ENCODE measurements around the gene USP54. TPM values are rescaled to one million over a fixed set of nuclear protein-coding genes. Genes with fewer than 3 reads are reported as not detected.

Gene USP54
- total RNA-seq, 1 donor from 2014 or later: 9.1 TPM

- no peaks in the 10 kb centered on the region for H3K27me3 Mint-ChIP-seq (ENCODE audit: unreplicated experiment)
- peak overlapping the region; percentile 2 for H3K27ac Mint-ChIP-seq (ENCODE audit: unreplicated experiment)
Measured at GRCh38 chr10:73494213-73494612, 96.9 kb downstream of the USP54 start.

DNA sequence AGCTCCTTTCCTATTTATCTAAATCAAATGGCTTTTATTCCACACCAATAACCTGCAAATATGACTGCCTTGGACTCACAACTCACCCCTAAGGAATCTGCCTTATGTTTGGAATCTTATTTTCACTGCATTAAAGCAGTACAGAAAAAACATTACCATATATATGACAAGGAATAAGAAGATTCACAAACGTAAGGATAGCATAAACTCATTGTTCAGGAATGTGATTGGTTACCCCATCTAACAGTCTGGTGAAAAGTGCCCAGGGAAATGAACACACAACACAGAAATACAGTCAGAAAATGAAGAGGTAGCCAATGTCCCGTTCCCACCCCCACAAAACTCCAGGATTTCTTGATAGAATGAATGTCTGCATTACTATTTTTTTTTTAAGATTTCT is 97.4 kb downstream of the USP54 start:
- H3K36me3 Mint-ChIP-seq (ENCODE audit: unreplicated experiment): no peaks in the 10 kb centered on the region
- no peak for DNase-seq
- H3K9me3 Mint-ChIP-seq (ENCODE audit: unreplicated experiment): peaks cover 10% of the 10 kb centered on the region
- peak overlapping the region; percentile 72 for H3K4me3 Mint-ChIP-seq (ENCODE audit: unreplicated experiment)
- no peaks in the 10 kb centered on the region for H3K27me3 Mint-ChIP-seq (ENCODE audit: unreplicated experiment)
- TF ChIP-seq, protein P1, sequence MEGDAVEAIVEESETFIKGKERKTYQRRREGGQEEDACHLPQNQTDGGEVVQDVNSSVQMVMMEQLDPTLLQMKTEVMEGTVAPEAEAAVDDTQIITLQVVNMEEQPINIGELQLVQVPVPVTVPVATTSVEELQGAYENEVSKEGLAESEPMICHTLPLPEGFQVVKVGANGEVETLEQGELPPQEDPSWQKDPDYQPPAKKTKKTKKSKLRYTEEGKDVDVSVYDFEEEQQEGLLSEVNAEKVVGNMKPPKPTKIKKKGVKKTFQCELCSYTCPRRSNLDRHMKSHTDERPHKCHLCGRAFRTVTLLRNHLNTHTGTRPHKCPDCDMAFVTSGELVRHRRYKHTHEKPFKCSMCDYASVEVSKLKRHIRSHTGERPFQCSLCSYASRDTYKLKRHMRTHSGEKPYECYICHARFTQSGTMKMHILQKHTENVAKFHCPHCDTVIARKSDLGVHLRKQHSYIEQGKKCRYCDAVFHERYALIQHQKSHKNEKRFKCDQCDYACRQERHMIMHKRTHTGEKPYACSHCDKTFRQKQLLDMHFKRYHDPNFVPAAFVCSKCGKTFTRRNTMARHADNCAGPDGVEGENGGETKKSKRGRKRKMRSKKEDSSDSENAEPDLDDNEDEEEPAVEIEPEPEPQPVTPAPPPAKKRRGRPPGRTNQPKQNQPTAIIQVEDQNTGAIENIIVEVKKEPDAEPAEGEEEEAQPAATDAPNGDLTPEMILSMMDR (IDR thresholded peaks at IDR 0.05; ENCODE audit: partially characterized antibody, unreplicated experiment): no peak
- H3K4me1 Mint-ChIP-seq (ENCODE audit: low read depth, unreplicated experiment): peaks cover 28% of the 10 kb centered on the region
- H3K27ac Mint-ChIP-seq (ENCODE audit: unreplicated experiment): peak overlapping the region; percentile 2

More at GRCh38 chr10:73494213-73494612, 96.9 kb downstream of the USP54 start:
- no peak for DNase-seq
- peak overlapping the region; percentile 72 for H3K4me3 Mint-ChIP-seq (ENCODE audit: unreplicated experiment)
- peaks cover 10% of the 10 kb centered on the region for H3K9me3 Mint-ChIP-seq (ENCODE audit: unreplicated experiment)
- H3K4me1 Mint-ChIP-seq (ENCODE audit: low read depth, unreplicated experiment): peaks cover 28% of the 10 kb centered on the region
- no peaks in the 10 kb centered on the region for H3K36me3 Mint-ChIP-seq (ENCODE audit: unreplicated experiment)
- TF ChIP-seq, protein P1 (IDR thresholded peaks at IDR 0.05; ENCODE audit: partially characterized antibody, unreplicated experiment): no peak

- Mint-ChIP-seq H3K9me3 (ENCODE audit: unreplicated experiment) (no peaks in the 10 kb centered on the region), H3K4me3 (ENCODE audit: unreplicated experiment) (no peak overlapping the region), H3K27me3 (ENCODE audit: unreplicated experiment) (no peaks in the 10 kb centered on the region), H3K36me3 (ENCODE audit: unreplicated experiment) (no peaks in the 10 kb centered on the region), H3K4me1 (ENCODE audit: low read depth, unreplicated experiment) (no peaks in the 10 kb centered on the region), H3K27ac (ENCODE audit: unreplicated experiment) (no peak overlapping the region)
- no peak for DNase-seq
- TF ChIP-seq, protein P1 (IDR thresholded peaks at IDR 0.05; ENCODE audit: partially characterized antibody, unreplicated experiment): no peak
Measured at GRCh38 chr10:73486601-73487000, 104.5 kb downstream of the USP54 start.

DNA sequence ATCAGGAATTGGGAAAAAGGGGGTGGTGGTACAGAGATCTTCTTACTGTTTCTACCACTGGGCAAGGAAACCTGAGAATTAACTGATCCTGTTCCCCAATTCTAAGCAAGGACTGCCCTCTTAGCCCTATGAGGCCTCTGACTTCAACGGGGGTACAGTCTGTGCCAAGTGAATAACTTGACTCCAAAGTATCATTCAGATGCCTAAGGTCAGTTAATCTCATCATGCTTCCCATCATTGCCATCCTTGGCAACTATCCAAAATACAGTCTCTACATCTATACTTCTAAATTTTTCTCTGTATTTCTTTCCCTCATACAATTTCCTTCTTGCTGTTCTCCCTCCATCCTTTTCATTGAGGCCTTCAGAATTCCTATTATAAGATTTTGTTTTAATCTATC is 105.8 kb downstream of the USP54 start:
- Mint-ChIP-seq H3K9me3 (ENCODE audit: unreplicated experiment) (no peaks in the 10 kb centered on the region), H3K27me3 (ENCODE audit: unreplicated experiment) (no peaks in the 10 kb centered on the region), H3K27ac (ENCODE audit: unreplicated experiment) (no peak overlapping the region), H3K4me1 (ENCODE audit: low read depth, unreplicated experiment) (no peaks in the 10 kb centered on the region), H3K36me3 (ENCODE audit: unreplicated experiment) (no peaks in the 10 kb centered on the region), H3K4me3 (ENCODE audit: unreplicated experiment) (no peak overlapping the region)
- no peak for DNase-seq
- TF ChIP-seq, protein P1 (IDR thresholded peaks at IDR 0.05; ENCODE audit: partially characterized antibody, unreplicated experiment): no peak

DNA sequence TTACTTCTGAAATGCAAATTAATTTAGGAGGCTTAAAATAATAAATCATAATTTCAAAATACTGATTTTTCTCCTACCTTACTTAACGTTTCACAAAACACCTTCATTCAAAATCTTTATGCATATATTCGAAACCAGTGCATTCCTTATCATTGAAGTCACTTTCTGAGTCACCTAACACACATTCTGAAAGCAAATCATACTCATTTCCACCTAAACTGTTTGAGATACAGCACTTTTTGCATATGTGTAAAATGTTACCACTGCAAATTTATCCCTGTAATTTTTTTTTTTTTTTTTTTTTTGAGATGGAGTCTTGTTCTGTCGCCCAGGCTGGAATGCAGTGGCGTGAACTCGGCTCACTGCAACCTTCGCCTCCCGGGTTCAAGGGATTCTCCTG is 111.0 kb downstream of the USP54 start:
- H3K4me1 Mint-ChIP-seq (ENCODE audit: low read depth, unreplicated experiment): no peaks in the 10 kb centered on the region
- no peak overlapping the region for H3K4me3 Mint-ChIP-seq (ENCODE audit: unreplicated experiment)
- H3K27ac Mint-ChIP-seq (ENCODE audit: unreplicated experiment): no peak overlapping the region

More for the DNA sequence above, 111.0 kb downstream of the USP54 start:
- no peaks in the 10 kb centered on the region for H3K9me3 Mint-ChIP-seq (ENCODE audit: unreplicated experiment)
- no peaks in the 10 kb centered on the region for H3K36me3 Mint-ChIP-seq (ENCODE audit: unreplicated experiment)
- no peaks in the 10 kb centered on the region for H3K27me3 Mint-ChIP-seq (ENCODE audit: unreplicated experiment)
- TF ChIP-seq, protein P1 (IDR thresholded peaks at IDR 0.05; ENCODE audit: partially characterized antibody, unreplicated experiment): no peak
- DNase-seq: no peak
